HG03432 (cell line): ENCODE measurements around the gene CEP192.
A peak's percentile ranks its signal among the peaks of the same experiment; 100 is the strongest.
"Not testable (repeated sequence)": the region's sequence is repeated elsewhere in the genome, so short reads cannot be mapped to it uniquely, and the experiment has no call there.

Experiments
- ATAC-seq: cut with Tn5 transposase; IDR thresholded peaks from one replicate; pipeline ENCODE4 v1.9.1; 2021; ENCODE audit warnings: mild to moderate bottlenecking, moderate library complexity; ENCODE audit not compliant: unreplicated experiment

CEP192 gene

GRCh38 chr18:12990967-12991820 is at the start of gene CEP192:
TSS of gene CEP192 (plus strand) at chr18:12991362. CDS start at chr18:12999425, 8,063 bp downstream.
- peak; percentile 88 for ATAC-seq

GRCh38 chr18:12943215-12943614 is 47.9 kb upstream of the CEP192 start:
- no peak for ATAC-seq

GRCh38 chr18:12944709-12945108 is 46.5 kb upstream of the CEP192 start:
- ATAC-seq, result no peak

- peak; percentile 0 for ATAC-seq
Observed at GRCh38 chr18:12946549-12947284, 44.4 kb upstream of the CEP192 start.

GRCh38 chr18:12947285-12948049 is 43.7 kb upstream of the CEP192 start, which contains the start of gene SEH1L:
TSS of gene SEH1L (plus strand) at chr18:12948011. CDS start at chr18:12948122, 111 bp downstream.
- peak; percentile 78 for ATAC-seq

GRCh38 chr18:12948050-12948804 is 42.9 kb upstream of the CEP192 start:
- peak; percentile 74 for ATAC-seq

- ATAC-seq, result no peak
Observed at GRCh38 chr18:12958478-12958877, 32.7 kb upstream of the CEP192 start.

GRCh38 chr18:12960395-12960794 is 30.8 kb upstream of the CEP192 start:
- ATAC-seq, result no peak

- ATAC-seq, result no peak
Observed at GRCh38 chr18:12960853-12961397, 30.2 kb upstream of the CEP192 start.

- no peak for ATAC-seq
Observed at GRCh38 chr18:12963069-12963468, 28.1 kb upstream of the CEP192 start.

GRCh38 chr18:12968115-12968514 is 23.0 kb upstream of the CEP192 start:
- ATAC-seq, result no peak

GRCh38 chr18:12968619-12969018 is 22.5 kb upstream of the CEP192 start:
- no peak for ATAC-seq

- no peak for ATAC-seq
Observed at GRCh38 chr18:12973562-12974213, 17.5 kb upstream of the CEP192 start.

- ATAC-seq, result no peak
Observed at GRCh38 chr18:12975488-12975887, 15.7 kb upstream of the CEP192 start.

- no peak for ATAC-seq
Observed at GRCh38 chr18:12976305-12976704, 14.9 kb upstream of the CEP192 start.

- ATAC-seq, result not testable (repeated sequence)
Observed at GRCh38 chr18:12980065-12980464, 11.1 kb upstream of the CEP192 start.

GRCh38 chr18:12989397-12990122 is 1.6 kb upstream of the CEP192 start:
- no peak for ATAC-seq

GRCh38 chr18:12990123-12990475 is 1.1 kb upstream of the CEP192 start:
- ATAC-seq, result no peak

- ATAC-seq, result no peak
Observed at GRCh38 chr18:12990641-12990966, 558 bp upstream of the CEP192 start.
